ENCODE data around the gene AGPAT4. TPM values are rescaled to one million over a fixed set of nuclear protein-coding genes. Genes with fewer than 3 reads are reported as not detected.

Gene AGPAT4
- total and polyA plus RNA-seq, 2 of the 4 experiments (the other 2 are of a cell fraction): 3.6 to 3.8 TPM

GRCh38 chr6:161130541-161130940 lies 143.3 kb downstream of the AGPAT4 start:
- Histone ChIP-seq H3K56ac (ENCODE audit: extremely low read depth, insufficient read depth, low read length) (no peak overlapping the region), H3K18ac (ENCODE audit: low read depth, low read length) (no peak overlapping the region), H3K4me1 (ENCODE audit: control insufficient read depth, insufficient read depth, low read length) (peaks cover 4% of the 10 kb centered on the region; the same call in 1 of the 2 replicates), H4K5ac (ENCODE audit: low read depth, low read length) (no peak overlapping the region), H3K9me1 (ENCODE audit: insufficient read depth, low read length) (peaks cover 2% of the 10 kb centered on the region), H3K4me3 (ENCODE audit: insufficient read depth, low read depth, low read length) (no peak overlapping the region), H3K9ac (ENCODE audit: low read depth, low read length) (no peak overlapping the region), H3K27ac (ENCODE audit: insufficient read depth, low read length) (no peak overlapping the region), H2BK120ac (ENCODE audit: low read depth, low read length) (no peak overlapping the region), H2AFZ (replicated peaks; ENCODE audit: low read length, poor library complexity) (no peak overlapping the region), H4K8ac (ENCODE audit: low read depth in 2 of 2, low read length in 2 of 2) (no peak overlapping the region), H2AK5ac (ENCODE audit: low read depth, low read length) (no peak overlapping the region), H3K9me3 (ENCODE audit: control insufficient read depth, insufficient read depth, low read length) (no peaks in the 10 kb centered on the region), H3K79me1 (ENCODE audit: low read depth in 1 of 2, low read length in 2 of 2) (no peaks in the 10 kb centered on the region; a peak in 1 of 4 replicates), H2AK9ac (replicated peaks; ENCODE audit: low read depth, low read length, poor library complexity) (no peak overlapping the region), H3K27me3 (ENCODE audit: control insufficient read depth, insufficient read depth, low read length) (no peaks in the 10 kb centered on the region), H3K14ac (replicated peaks; ENCODE audit: low read depth, low read length) (no peak overlapping the region), H3K4me2 (ENCODE audit: low read depth, low read length) (no peak overlapping the region), H3K4ac (ENCODE audit: low read depth, low read length) (no peak overlapping the region), H2BK15ac (ENCODE audit: low read depth, low read length) (no peak overlapping the region), H4K91ac (ENCODE audit: insufficient read depth, low read depth, low read length) (no peak overlapping the region), H3K23ac (ENCODE audit: low read depth, low read length) (no peak overlapping the region; the same call in 1 of the 2 replicates), H4K20me1 (ENCODE audit: insufficient read depth, low read length) (no peaks in the 10 kb centered on the region), H2BK20ac (ENCODE audit: low read depth, low read length) (no peak overlapping the region), H2BK5ac (ENCODE audit: low read depth, low read length, poor library complexity, severe bottlenecking) (no peak overlapping the region), H3K36me3 (ENCODE audit: control insufficient read depth, insufficient read depth, low read length) (peaks cover 12% of the 10 kb centered on the region)
- WGBS, 2 experiments (ENCODE audit: extremely low coverage in 2 of 2, insufficient read length in 1 of 2): 93% methylated on average over 3 of the region's 7 CpGs; no CpG with 5 or more reads in 1 of the 2 experiments
- no TSS peak for BruUV-seq (replicated peaks)
- POLR2A ChIA-PET (ENCODE audit: unreplicated experiment): no interaction called here
- TF ChIP-seq CEBPB (IDR thresholded peaks at IDR 0.05; ENCODE audit: low read depth, low read length) (no peak), FOS (IDR thresholded peaks at IDR 0.05; ENCODE audit: low read depth, low read length) (no peak), USF2 (IDR thresholded peaks at IDR 0.05; ENCODE audit: low read depth, low read length) (no peak), RFX5 (IDR thresholded peaks at IDR 0.05; ENCODE audit: low read depth, low read length) (no peak), ELK1 (IDR thresholded peaks at IDR 0.05; ENCODE audit: borderline replicate concordance, low read depth, low read length) (no peak), CHD1 (IDR thresholded peaks at IDR 0.05; ENCODE audit: low read depth, low read length) (no peak), MXI1 (IDR thresholded peaks at IDR 0.05; ENCODE audit: borderline replicate concordance, low read depth, low read length) (no peak), RAD21 (IDR thresholded peaks at IDR 0.05; ENCODE audit: low read length) (no peak), SMC3 (IDR thresholded peaks at IDR 0.05; ENCODE audit: low read depth, low read length) (no peak)
- CTCF ChIA-PET: no interaction called here
- in situ Hi-C loops (cut with MboI; ENCODE audit: low sequenced_read_pairs): no loop called here
- intact Hi-C loops (cut with micrococcal nuclease): no loop called here
- ATAC-seq (ENCODE audit: low read depth): no peak
- DNase-seq: no peak
- dilution Hi-C loops (cut with HindIII; ENCODE audit: low sequenced_read_pairs, unreplicated experiment): no loop called here
